ENCODE data around the gene KIAA2012. TPM values are rescaled to one million over a fixed set of nuclear protein-coding genes. Genes with fewer than 3 reads are reported as not detected.

KIAA2012 gene
- total RNA-seq, 1 donor from 2014 or later = 0.11 TPM

GRCh38 chr2:202034249-202035088 is 38.6 kb upstream of the KIAA2012 start:
- Histone ChIP-seq H3K27ac (peak overlapping the region; percentile 91 to 95), H3K27me3 (no peaks in the 10 kb centered on the region), H3K36me3 (no peaks in the 10 kb centered on the region), H3K9me3 (no peaks in the 10 kb centered on the region), H3K4me1 (peaks cover 0 to 15% of the 10 kb centered on the region in 2 donors), H3K4me3 (peak overlapping the region; percentile 61 to 81)
- DNase-seq (ENCODE audit: low spot score in 2 of 2) = peak in 1 of 2 donors; percentile 64
- intact Hi-C loops (cut with DNase I) = loop anchor here (1.0 to 10.0 kb wide), 7 partner anchors 143 to 917 kb away; partner anchors contain the start of genes BMPR2, CFLAR, FAM117B and TMEM237
- TF ChIP-seq, protein P1, sequence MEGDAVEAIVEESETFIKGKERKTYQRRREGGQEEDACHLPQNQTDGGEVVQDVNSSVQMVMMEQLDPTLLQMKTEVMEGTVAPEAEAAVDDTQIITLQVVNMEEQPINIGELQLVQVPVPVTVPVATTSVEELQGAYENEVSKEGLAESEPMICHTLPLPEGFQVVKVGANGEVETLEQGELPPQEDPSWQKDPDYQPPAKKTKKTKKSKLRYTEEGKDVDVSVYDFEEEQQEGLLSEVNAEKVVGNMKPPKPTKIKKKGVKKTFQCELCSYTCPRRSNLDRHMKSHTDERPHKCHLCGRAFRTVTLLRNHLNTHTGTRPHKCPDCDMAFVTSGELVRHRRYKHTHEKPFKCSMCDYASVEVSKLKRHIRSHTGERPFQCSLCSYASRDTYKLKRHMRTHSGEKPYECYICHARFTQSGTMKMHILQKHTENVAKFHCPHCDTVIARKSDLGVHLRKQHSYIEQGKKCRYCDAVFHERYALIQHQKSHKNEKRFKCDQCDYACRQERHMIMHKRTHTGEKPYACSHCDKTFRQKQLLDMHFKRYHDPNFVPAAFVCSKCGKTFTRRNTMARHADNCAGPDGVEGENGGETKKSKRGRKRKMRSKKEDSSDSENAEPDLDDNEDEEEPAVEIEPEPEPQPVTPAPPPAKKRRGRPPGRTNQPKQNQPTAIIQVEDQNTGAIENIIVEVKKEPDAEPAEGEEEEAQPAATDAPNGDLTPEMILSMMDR (IDR thresholded peaks at IDR 0.05) = no peak

DNA sequence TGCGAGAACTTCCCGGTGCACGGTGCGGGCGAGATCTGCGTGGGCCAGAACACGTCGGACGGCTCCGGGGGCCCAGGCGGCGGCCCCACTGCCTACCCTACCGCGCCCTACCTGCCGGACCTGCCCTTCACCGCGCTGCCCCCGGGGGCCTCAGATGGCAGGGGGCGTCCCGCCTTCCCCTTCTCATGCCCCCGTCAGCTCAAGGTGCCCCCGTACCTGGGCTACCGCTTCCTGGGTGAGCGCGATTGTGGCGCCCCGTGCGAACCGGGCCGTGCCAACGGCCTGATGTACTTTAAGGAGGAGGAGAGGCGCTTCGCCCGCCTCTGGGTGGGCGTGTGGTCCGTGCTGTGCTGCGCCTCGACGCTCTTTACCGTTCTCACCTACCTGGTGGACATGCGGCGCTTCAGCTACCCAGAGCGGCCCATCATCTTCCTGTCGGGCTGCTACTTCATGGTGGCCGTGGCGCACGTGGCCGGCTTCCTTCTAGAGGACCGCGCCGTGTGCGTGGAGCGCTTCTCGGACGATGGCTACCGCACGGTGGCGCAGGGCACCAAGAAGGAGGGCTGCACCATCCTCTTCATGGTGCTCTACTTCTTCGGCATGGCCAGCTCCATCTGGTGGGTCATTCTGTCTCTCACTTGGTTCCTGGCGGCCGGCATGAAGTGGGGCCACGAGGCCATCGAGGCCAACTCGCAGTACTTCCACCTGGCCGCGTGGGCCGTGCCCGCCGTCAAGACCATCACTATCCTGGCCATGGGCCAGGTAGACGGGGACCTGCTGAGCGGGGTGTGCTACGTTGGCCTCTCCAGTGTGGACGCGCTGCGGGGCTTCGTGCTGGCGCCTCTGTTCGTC is 37.7 kb upstream of the KIAA2012 start:
- peak in 1 of 2 donors; percentile 71 for DNase-seq (ENCODE audit: low spot score in 2 of 2)
- TF ChIP-seq, protein P1 (IDR thresholded peaks at IDR 0.05) = peak in 2 of 3 experiments; percentile 30 to 52
- Histone ChIP-seq H3K9me3 (no peaks in the 10 kb centered on the region), H3K4me1 (peaks cover 0 to 15% of the 10 kb centered on the region in 2 donors), H3K27ac (peak overlapping the region; percentile 91 to 95), H3K27me3 (no peaks in the 10 kb centered on the region), H3K36me3 (no peaks in the 10 kb centered on the region), H3K4me3 (peak overlapping the region; percentile 61 to 81)
- intact Hi-C loops (cut with DNase I) = loop anchor here (1.0 to 10.0 kb wide), 2 partner anchors 175 to 339 kb away; partner anchors contain the start of gene BMPR2

DNA sequence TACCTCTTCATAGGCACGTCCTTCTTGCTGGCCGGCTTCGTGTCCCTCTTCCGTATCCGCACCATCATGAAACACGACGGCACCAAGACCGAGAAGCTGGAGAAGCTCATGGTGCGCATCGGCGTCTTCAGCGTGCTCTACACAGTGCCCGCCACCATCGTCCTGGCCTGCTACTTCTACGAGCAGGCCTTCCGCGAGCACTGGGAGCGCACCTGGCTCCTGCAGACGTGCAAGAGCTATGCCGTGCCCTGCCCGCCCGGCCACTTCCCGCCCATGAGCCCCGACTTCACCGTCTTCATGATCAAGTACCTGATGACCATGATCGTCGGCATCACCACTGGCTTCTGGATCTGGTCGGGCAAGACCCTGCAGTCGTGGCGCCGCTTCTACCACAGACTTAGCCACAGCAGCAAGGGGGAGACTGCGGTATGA is 37.1 kb upstream of the KIAA2012 start:
- H3K27ac ChIP-seq = no peak overlapping the region
- no peaks in the 10 kb centered on the region for H3K27me3 ChIP-seq
- intact Hi-C loops (cut with DNase I) = loop anchor here (1.0 to 10.0 kb wide), 2 partner anchors 176 to 339 kb away; partner anchors contain the start of gene BMPR2
- DNase-seq (ENCODE audit: low spot score in 2 of 2) = no peak
- H3K36me3 ChIP-seq = no peaks in the 10 kb centered on the region
- H3K9me3 ChIP-seq = no peaks in the 10 kb centered on the region
- TF ChIP-seq, protein P1 (IDR thresholded peaks at IDR 0.05) = no peak
- peak overlapping the region; percentile 61 to 81 for H3K4me3 ChIP-seq
- H3K4me1 ChIP-seq = peaks cover 0 to 15% of the 10 kb centered on the region in 2 donors

DNA sequence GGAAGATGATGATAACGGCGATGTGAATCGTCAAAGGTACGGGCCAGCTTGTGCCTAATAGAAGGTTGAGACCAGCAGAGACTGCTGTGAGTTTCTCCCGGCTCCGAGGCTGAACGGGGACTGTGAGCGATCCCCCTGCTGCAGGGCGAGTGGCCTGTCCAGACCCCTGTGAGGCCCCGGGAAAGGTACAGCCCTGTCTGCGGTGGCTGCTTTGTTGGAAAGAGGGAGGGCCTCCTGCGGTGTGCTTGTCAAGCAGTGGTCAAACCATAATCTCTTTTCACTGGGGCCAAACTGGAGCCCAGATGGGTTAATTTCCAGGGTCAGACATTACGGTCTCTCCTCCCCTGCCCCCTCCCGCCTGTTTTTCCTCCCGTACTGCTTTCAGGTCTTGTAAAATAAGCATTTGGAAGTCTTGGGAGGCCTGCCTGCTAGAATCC is 36.4 kb upstream of the KIAA2012 start:
- Histone ChIP-seq H3K4me1 (peaks cover 0 to 14% of the 10 kb centered on the region in 2 donors), H3K27me3 (no peaks in the 10 kb centered on the region), H3K36me3 (no peaks in the 10 kb centered on the region), H3K4me3 (peak overlapping the region; percentile 14 to 81), H3K9me3 (no peaks in the 10 kb centered on the region), H3K27ac (no peak overlapping the region)
- DNase-seq (ENCODE audit: low spot score in 2 of 2) = no peak
- intact Hi-C loops (cut with DNase I) = loop anchor here (10.0 kb wide), 1 partner anchor 338 kb away; the partner anchor contains the start of gene BMPR2
- TF ChIP-seq, protein P1 (IDR thresholded peaks at IDR 0.05) = no peak

DNA sequence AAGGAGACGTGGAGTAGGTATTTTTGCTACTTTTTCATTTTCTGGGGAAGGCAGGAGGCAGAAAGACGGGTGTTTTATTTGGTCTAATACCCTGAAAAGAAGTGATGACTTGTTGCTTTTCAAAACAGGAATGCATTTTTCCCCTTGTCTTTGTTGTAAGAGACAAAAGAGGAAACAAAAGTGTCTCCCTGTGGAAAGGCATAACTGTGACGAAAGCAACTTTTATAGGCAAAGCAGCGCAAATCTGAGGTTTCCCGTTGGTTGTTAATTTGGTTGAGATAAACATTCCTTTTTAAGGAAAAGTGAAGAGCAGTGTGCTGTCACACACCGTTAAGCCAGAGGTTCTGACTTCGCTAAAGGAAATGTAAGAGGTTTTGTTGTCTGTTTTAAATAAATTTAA is 36.0 kb upstream of the KIAA2012 start:
- Histone ChIP-seq H3K36me3 (no peaks in the 10 kb centered on the region), H3K4me1 (peaks cover 0 to 10% of the 10 kb centered on the region in 2 donors), H3K9me3 (no peaks in the 10 kb centered on the region), H3K27ac (no peak overlapping the region), H3K4me3 (peak overlapping the region; percentile 14 to 81), H3K27me3 (no peaks in the 10 kb centered on the region)
- intact Hi-C loops (cut with DNase I) = loop anchor here (10.0 kb wide), 1 partner anchor 338 kb away; the partner anchor contains the start of gene BMPR2
- no peak for DNase-seq (ENCODE audit: low spot score in 2 of 2)
- TF ChIP-seq, protein P1 (IDR thresholded peaks at IDR 0.05) = no peak
